GM18499 (cell line): Measurements from ENCODE around the gene PLSCR3.

Experiments used
- ATAC-seq: cut with Tn5 transposase; IDR thresholded peaks from one replicate; pipeline ENCODE4 v1.9.1; 2021; ENCODE audit warnings: moderate number of reproducible peaks; ENCODE audit not compliant: insufficient read depth, unreplicated experiment

Gene PLSCR3

GRCh38 chr17:7354262-7354843, 40.0 kb downstream of the PLSCR3 start:
- no peak for ATAC-seq

GRCh38 chr17:7352910-7353635, 41.3 kb downstream of the PLSCR3 start:
- no peak for ATAC-seq

- no peak for ATAC-seq
Observed at GRCh38 chr17:7352503-7352889, 41.8 kb downstream of the PLSCR3 start.

- no peak for ATAC-seq
Observed at GRCh38 chr17:7351665-7352502, 42.4 kb downstream of the PLSCR3 start, which contains the start of gene KCTD11. TSS of gene KCTD11 (plus strand) at chr17:7352162.

GRCh38 chr17:7348478-7349242, 45.7 kb downstream of the PLSCR3 start:
- ATAC-seq: no peak

GRCh38 chr17:7347630-7348477, 46.5 kb downstream of the PLSCR3 start:
- no peak for ATAC-seq

- no peak for ATAC-seq
Observed at GRCh38 chr17:7346761-7347614, 47.3 kb downstream of the PLSCR3 start.

GRCh38 chr17:7343250-7343649, 51.1 kb downstream of the PLSCR3 start:
- no peak for ATAC-seq

GRCh38 chr17:7341842-7342241, 52.5 kb downstream of the PLSCR3 start:
- ATAC-seq: no peak

GRCh38 chr17:7340179-7340578, 54.1 kb downstream of the PLSCR3 start:
- no peak for ATAC-seq
